Measurements from ENCODE around the gene RAB3IL1.

Gene RAB3IL1

DNA sequence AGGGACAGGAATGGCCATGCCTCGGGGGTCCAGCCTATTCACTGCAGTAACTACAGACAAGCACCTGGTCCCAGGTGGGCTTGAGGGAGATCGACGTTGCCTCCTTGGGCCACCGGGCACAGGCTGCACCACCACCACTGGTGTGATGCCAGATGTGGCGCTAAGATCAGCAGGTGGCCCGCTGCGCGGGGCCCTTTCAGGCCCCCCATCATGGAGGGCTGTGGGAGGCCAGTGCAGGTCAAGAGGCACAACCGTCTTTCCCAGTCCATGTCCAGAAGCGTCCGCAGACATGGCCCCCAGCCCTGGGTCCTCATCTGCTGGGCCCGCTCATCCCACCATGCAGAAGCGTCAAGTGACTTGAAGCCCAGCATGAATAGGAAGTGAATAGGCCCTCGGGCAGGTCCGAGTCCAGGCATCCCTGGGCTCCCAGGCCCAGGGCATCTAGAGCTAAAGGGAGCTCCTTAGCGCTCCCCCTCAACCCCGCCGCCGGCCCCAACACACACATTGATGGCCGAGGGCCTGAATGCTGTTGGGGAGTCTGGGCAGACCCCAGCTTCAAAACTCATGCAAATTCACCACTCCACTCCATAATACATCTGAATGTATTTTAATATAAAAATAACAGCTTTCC, 44.3 kb downstream of the RAB3IL1 start:
- TF ChIP-seq, protein P1, sequence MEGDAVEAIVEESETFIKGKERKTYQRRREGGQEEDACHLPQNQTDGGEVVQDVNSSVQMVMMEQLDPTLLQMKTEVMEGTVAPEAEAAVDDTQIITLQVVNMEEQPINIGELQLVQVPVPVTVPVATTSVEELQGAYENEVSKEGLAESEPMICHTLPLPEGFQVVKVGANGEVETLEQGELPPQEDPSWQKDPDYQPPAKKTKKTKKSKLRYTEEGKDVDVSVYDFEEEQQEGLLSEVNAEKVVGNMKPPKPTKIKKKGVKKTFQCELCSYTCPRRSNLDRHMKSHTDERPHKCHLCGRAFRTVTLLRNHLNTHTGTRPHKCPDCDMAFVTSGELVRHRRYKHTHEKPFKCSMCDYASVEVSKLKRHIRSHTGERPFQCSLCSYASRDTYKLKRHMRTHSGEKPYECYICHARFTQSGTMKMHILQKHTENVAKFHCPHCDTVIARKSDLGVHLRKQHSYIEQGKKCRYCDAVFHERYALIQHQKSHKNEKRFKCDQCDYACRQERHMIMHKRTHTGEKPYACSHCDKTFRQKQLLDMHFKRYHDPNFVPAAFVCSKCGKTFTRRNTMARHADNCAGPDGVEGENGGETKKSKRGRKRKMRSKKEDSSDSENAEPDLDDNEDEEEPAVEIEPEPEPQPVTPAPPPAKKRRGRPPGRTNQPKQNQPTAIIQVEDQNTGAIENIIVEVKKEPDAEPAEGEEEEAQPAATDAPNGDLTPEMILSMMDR (conservative IDR thresholded peaks at IDR 0.05; ENCODE audit: low read depth, low read length): no peak
- DNase-seq (ENCODE audit: low read depth): no peak
- H3K4me3 ChIP-seq (ENCODE audit: low read depth, low read length): no peak overlapping the region

DNA sequence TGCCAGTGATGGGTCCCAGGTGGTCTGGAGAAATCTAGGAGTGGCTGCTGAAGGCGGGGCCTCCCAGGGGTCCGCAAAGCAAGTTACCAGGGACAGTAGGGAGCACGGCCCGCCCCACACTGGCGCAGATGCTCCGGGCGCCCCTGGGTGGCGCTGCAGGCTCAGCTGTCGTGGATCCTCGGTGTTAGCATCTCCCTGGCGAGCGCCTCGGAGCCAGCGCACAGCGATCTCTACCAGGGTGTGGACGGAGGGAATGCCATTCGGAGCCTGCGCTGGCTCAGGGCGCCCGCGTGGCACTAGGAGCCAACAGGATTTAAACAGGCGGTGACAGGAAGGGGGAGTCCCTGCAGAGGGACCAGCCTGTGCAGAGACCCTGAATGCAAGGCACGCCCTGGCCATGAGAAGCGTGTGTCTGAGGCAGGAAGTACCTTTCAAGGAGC, 46.2 kb downstream of the RAB3IL1 start:
- peak overlapping the region; percentile 25 for H3K4me3 ChIP-seq (ENCODE audit: low read depth, low read length)
- TF ChIP-seq, protein P1 (conservative IDR thresholded peaks at IDR 0.05; ENCODE audit: low read depth, low read length): peak; percentile 88
- peak; percentile 83 for DNase-seq (ENCODE audit: low read depth)

DNA sequence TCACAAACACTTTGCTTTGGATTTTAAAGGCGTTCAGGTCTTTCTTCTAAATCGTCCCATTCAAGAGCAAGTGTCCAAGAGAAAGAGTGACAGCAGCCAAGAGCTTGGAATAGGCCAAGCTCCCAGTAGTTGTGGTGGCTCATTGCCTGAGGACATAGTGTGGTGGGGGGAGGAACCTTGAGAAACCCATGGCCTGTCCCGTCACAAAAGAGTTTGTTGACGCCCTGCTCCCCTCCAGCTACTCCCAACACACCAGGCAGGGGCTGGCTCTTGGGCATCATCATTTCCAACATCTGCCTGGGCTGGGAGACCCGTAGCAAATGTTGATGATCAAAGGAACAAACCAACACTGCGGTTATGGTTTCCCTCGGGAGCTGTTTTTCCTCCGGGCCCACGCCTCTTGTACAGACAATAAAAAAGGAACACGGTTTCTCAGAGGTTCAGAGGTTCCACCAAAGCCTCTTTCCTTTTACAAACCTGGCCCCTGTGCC, 46.8 kb downstream of the RAB3IL1 start:
- no peak overlapping the region for H3K4me3 ChIP-seq (ENCODE audit: low read depth, low read length)
- peak; percentile 26 for DNase-seq (ENCODE audit: low read depth)
- TF ChIP-seq, protein P1 (conservative IDR thresholded peaks at IDR 0.05; ENCODE audit: low read depth, low read length): no peak

DNA sequence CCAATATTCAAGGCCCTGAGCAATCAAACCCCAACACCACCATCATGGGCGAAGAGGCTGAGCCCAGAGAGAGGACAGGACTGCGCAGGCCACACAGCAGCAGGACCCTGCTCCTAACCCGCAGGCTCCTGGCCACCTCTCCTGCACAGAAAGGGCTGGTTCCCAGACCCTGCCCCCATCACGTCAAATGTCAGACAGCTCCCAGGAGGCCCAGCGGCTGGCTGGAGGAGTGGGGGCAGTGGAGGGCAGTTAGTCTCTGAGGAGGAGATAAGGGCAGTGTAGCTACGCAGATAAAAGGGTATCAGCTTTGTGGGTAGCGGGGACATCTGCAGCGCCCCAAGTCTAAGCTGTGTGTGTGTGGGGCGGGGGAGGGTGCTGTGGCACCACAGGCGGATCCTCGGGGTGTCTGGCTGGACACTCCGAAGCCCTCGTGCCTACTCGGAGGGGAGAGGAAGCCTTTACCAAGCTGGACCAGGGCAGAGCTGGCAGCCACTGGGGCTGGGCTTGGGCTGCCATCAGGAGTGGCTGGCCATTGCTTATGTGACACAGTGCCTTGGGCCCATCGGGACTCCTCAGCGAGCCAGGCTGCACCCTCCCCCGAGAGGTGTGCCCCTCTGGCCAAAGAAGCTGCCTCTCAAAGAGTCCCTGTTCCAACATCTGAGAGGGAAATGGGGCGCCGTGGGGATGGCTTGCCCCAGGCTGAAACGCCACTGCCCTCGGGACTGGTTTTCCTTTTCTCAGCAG, 47.5 kb downstream of the RAB3IL1 start:
- no peak overlapping the region for H3K4me3 ChIP-seq (ENCODE audit: low read depth, low read length)
- DNase-seq (ENCODE audit: low read depth): no peak
- TF ChIP-seq, protein P1 (conservative IDR thresholded peaks at IDR 0.05; ENCODE audit: low read depth, low read length): no peak

DNA sequence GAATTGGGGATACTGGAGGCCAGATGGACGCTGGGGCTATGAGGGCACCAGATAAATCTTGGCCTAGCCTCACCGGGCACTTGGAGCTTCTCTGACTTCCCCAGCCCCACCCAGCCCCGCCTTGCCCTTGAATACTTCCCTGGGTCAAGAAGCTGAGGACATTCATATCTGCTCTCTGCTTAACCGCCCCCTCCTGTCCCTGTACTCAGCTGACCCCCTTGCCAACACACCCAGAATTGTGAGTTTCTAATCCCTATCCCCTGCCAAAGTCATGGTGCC, 48.0 kb downstream of the RAB3IL1 start:
- no peak overlapping the region for H3K4me3 ChIP-seq (ENCODE audit: low read depth, low read length)
- TF ChIP-seq, protein P1 (conservative IDR thresholded peaks at IDR 0.05; ENCODE audit: low read depth, low read length): no peak
- DNase-seq (ENCODE audit: low read depth): no peak

DNA sequence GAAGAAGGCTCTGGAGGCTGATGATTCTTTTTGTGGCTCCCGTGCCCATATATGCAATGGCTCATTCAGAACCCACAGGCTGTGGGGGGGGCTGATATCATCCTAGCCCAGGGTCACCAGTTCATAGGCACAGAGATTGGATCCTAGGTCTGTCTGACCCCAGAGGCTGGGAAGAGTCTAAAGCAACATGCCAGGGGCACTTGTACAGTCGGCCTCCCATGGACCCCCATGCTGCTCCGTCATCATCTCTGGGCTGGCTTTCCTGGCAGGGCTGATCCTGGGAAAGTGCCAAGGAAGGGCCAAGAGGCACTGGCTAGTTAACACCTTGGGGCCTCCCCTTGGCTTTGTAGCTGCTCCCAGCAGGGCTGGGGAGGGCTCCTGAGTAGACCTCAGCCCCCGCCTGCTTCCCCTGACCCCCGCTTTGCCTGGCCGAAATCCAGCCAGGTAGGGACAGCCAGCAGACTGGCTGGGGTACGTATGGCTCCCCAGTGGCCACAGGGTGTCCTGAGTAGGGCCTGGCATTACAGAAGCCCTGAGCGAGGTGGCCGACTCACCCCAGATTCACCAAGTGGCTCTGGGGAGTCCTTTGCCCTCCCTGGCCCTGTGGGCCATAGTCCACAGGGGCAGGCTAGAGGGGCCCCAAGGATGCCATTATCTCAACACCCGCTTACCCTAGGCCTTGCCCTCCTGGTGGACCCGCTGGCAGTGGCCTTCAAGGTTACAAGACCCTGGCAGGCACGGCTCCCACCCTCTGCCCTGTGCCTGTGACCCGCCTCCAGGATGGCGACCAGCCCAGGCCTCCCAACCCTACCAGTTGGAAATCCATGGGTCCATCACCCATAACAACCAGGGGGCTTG, 48.6 kb downstream of the RAB3IL1 start:
- no peak for DNase-seq (ENCODE audit: low read depth)
- TF ChIP-seq, protein P1 (conservative IDR thresholded peaks at IDR 0.05; ENCODE audit: low read depth, low read length): no peak
- H3K4me3 ChIP-seq (ENCODE audit: low read depth, low read length): no peak overlapping the region

All from choroid plexus epithelial cell (primary cell).